Measurements from ENCODE around the gene BORCS5. TPM values are rescaled to one million over a fixed set of nuclear protein-coding genes. Genes with fewer than 3 reads are reported as not detected.
"Not testable (repeated sequence)": the region's sequence is repeated elsewhere in the genome, so short reads cannot be mapped to it uniquely, and the experiment has no call there.

BORCS5 gene
- total RNA-seq, 2 donors from 2014 or later: 35.0 to 48.4 TPM

DNA sequence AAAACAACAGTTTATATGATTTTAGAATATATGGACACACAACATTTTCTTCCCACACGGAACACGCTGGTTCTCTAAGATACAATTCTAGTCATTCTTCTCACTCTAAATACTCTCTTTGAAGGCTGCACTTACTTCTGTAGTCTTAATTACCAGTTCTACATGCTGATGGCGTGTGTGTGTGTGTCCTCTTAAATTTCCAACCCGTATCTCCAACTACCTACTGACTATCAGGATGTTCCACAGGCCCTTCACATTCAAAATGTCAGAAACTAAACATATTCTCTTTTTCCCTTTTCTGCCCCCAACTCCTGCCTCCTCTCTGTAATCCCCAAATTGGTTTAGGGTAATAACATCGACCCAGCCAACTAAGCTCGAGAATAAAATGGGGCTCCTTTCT, 130.6 kb downstream of the BORCS5 start:
- no peaks in the 10 kb centered on the region for H3K27me3 Mint-ChIP-seq
- peaks cover 6% of the 10 kb centered on the region for H3K36me3 Mint-ChIP-seq (ENCODE audit: low read depth)
- H3K4me3 Mint-ChIP-seq: peak overlapping the region; percentile 2
- ATAC-seq (no peak), DNase-seq (no peak)
- peak overlapping the region; percentile 99 for H3K27ac Mint-ChIP-seq
- H3K4me1 Mint-ChIP-seq: peaks cover 34% of the 10 kb centered on the region
- no peaks in the 10 kb centered on the region for H3K9me3 ChIP-seq (ENCODE audit: control insufficient read depth, low read length, poor library complexity, severe bottlenecking)

DNA sequence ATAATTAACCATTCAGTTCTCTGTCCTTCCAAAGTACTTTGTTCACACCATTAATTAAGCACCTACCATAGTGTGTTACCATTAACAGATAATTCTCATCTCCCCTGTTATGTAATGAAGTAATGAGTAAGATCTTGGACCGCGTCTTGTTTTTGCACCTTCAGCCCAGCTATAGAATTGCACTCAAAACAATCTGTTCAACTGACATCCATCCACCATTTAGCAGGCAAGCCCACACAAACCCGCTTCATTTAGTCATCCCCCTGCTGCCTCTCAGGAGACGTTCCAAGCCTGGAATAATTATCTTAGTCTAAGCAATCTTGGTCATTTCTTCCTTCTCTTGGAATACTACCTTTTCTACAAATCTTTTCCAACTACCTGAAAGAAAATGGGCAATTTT, 131.4 kb downstream of the BORCS5 start:
- DNase-seq (no peak), ATAC-seq (no peak)
- H3K4me1 Mint-ChIP-seq: peaks cover 28% of the 10 kb centered on the region
- H3K27ac Mint-ChIP-seq: peak overlapping the region; percentile 99
- H3K27me3 Mint-ChIP-seq: no peaks in the 10 kb centered on the region
- no peaks in the 10 kb centered on the region for H3K9me3 ChIP-seq (ENCODE audit: control insufficient read depth, low read length, poor library complexity, severe bottlenecking)
- peak overlapping the region; percentile 2 for H3K4me3 Mint-ChIP-seq
- peaks cover 3% of the 10 kb centered on the region for H3K36me3 Mint-ChIP-seq (ENCODE audit: low read depth)

DNA sequence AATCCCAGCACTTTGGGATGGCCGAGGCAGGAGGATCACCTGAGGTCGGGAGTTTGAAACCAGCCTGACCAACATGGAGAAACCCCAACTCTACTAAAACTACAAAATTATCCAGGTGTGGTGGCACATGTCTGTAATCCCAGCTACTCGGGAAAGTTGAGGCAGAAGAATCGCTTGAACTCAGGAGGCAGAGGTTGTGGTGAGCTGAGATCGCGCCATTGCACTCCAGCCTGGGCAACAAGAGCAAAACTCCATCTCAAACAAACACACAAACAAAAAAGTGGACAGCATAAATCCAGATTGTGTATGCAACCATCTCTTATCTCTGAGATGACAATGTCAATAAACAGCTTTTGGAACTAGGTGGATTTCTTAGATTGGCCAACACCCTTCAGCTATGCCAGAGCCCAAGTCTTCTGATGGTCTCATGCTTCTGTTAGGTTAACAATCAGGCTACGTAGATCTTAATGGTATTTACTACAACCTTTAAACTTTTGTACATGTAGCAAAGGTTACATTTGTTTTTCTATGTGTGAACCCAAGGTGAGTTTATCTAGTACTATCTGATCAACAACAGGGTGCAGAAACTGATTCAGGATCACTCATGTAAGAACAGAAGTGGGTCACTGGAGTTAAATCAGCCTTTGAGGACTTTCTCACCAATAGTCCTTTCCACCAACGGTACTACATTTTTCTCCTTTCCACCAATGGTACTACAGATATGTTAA, 132.1 kb downstream of the BORCS5 start:
- Mint-ChIP-seq H3K4me3 (no peak overlapping the region), H3K36me3 (ENCODE audit: low read depth) (peaks cover 3% of the 10 kb centered on the region), H3K27me3 (no peaks in the 10 kb centered on the region), H3K4me1 (peaks cover 22% of the 10 kb centered on the region), H3K27ac (peak overlapping the region; percentile 99)
- DNase-seq: no peak
- peak; percentile 63 for ATAC-seq
- H3K9me3 ChIP-seq (ENCODE audit: control insufficient read depth, low read length, poor library complexity, severe bottlenecking): no peaks in the 10 kb centered on the region

DNA sequence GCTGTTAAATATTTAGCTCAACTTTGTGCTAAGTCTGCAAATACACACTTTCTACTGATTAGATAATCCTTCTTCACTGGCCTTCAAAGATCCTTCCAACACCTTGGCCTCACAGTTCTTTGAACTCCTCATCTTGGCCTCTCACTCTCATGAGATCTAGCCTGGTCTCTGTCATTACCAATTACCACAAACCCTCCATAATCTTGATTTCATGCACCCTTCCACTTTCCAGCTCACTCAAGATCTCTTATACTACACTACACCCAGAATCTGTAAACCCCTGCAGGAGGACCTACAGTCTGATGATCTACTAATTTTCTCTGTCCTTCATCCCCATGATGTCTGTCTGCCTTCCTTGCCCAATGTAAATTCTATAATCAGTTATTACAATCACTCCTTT, 134.7 kb downstream of the BORCS5 start:
- H3K36me3 Mint-ChIP-seq (ENCODE audit: low read depth): peaks cover 3% of the 10 kb centered on the region
- H3K4me1 Mint-ChIP-seq: peaks cover 22% of the 10 kb centered on the region
- no peak for DNase-seq
- no peaks in the 10 kb centered on the region for H3K9me3 ChIP-seq (ENCODE audit: control insufficient read depth, low read length, poor library complexity, severe bottlenecking)
- no peak overlapping the region for H3K27ac Mint-ChIP-seq
- H3K4me3 Mint-ChIP-seq: no peak overlapping the region
- no peak for ATAC-seq
- H3K27me3 Mint-ChIP-seq: no peaks in the 10 kb centered on the region

DNA sequence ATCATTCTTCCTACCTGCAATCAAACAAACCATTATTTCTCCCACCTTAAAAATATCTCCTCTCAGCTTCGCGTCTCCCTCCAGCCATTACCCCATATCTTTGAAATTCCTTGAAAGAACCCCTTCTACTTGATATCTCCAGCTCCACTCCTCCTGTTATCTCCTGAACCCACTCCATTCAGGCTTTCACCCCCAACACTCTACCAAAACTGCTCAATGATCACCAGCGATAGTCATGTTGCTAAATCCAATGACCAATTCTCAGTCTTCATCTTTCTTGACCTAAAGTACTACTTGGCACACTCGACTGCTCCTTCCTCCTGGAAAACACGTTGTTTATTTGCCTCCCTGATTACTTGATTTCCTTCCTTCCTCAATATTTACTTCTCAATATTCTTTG, 135.7 kb downstream of the BORCS5 start:
- Mint-ChIP-seq H3K4me3 (no peak overlapping the region), H3K27ac (no peak overlapping the region), H3K36me3 (ENCODE audit: low read depth) (peaks cover 3% of the 10 kb centered on the region), H3K4me1 (peaks cover 17% of the 10 kb centered on the region), H3K27me3 (no peaks in the 10 kb centered on the region)
- H3K9me3 ChIP-seq (ENCODE audit: control insufficient read depth, low read length, poor library complexity, severe bottlenecking): no peaks in the 10 kb centered on the region
- DNase-seq (no peak), ATAC-seq (no peak)

DNA sequence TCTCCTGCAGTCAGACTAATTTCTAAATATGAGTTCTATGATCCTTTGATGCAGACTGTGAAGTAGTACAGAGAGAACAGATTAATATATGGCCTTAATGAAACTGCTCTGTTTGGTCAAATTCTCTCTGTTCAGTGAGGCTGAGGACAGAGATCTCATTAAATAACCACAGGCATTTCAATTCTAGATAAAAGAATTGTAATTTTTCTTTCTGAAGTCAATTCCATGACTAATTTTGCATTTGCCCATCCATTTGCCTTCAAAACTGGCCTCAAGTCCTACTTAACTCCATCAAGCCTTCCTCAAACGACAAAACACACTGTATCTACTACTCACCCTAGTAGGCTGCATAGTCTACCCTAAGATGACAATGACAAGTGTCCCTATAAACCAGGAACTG, 138.7 kb downstream of the BORCS5 start:
- peaks cover 22% of the 10 kb centered on the region for H3K4me1 Mint-ChIP-seq
- DNase-seq: no peak
- no peak overlapping the region for H3K4me3 Mint-ChIP-seq
- H3K27ac Mint-ChIP-seq: no peak overlapping the region
- H3K27me3 Mint-ChIP-seq: no peaks in the 10 kb centered on the region
- H3K9me3 ChIP-seq (ENCODE audit: control insufficient read depth, low read length, poor library complexity, severe bottlenecking): no peaks in the 10 kb centered on the region
- ATAC-seq: no peak
- H3K36me3 Mint-ChIP-seq (ENCODE audit: low read depth): peaks cover 3% of the 10 kb centered on the region

DNA sequence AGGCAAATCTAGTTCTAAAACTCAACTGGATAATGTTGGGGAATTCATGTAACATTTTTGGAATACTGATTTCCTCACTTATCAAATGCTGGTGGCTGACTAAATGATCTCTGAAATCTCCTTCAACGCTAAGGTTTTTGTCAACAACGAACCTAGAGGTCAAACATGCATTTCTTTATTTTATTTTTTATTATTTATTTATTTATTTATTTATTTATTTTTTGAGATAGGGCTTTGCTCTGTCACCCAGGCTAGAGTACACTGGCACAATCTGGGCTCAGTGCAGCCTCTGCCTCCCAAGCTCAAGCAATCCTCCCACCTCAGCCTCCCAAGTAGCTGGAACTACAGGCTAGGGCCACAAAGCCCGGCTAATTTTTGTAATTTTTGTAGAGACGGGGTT, 141.3 kb downstream of the BORCS5 start:
- H3K4me3 Mint-ChIP-seq: no peak overlapping the region
- H3K27me3 Mint-ChIP-seq: no peaks in the 10 kb centered on the region
- no peaks in the 10 kb centered on the region for H3K9me3 ChIP-seq (ENCODE audit: control insufficient read depth, low read length, poor library complexity, severe bottlenecking)
- H3K4me1 Mint-ChIP-seq: peaks cover 38% of the 10 kb centered on the region
- no peak for ATAC-seq
- H3K27ac Mint-ChIP-seq: peak overlapping the region; percentile 98
- no peak for DNase-seq
- H3K36me3 Mint-ChIP-seq (ENCODE audit: low read depth): peaks cover 5% of the 10 kb centered on the region

DNA sequence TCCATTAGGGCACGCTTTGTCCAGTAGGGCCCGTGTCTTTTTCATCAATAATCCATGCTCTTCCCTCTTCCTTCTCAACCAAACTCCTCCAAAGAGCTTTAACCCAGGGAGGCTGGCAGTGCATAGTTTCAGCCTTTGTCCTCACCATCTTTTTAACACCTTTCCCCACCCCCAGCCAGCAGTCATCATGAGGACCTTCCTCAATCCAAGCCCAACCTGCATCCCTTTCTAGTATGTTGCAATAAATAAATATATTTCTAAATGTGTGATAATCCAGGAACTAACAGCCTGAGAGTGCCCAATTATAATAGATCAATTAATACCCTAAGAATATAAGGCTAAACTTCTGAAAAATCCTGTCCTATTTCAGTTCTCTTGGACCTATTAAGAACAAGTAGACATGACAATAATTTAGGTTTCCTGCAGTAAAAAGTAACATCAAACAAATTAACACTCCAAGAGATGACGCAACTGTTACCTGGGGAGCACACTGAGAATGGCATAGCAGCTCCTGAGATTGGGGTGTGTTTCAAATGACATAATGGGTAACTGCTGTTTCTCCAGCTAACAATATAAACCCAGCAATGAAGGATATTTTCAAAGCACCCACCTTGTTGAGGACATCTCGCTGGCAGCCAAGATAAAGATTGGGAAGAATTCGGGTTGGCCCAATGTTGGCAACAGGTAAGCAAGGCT, 143.2 kb downstream of the BORCS5 start:
- H3K4me1 Mint-ChIP-seq: peaks cover 45% of the 10 kb centered on the region
- H3K27ac Mint-ChIP-seq: peak overlapping the region; percentile 98
- H3K27me3 Mint-ChIP-seq: no peaks in the 10 kb centered on the region
- DNase-seq: no peak
- H3K9me3 ChIP-seq (ENCODE audit: control insufficient read depth, low read length, poor library complexity, severe bottlenecking): no peaks in the 10 kb centered on the region
- peak; percentile 23 for ATAC-seq
- H3K36me3 Mint-ChIP-seq (ENCODE audit: low read depth): peaks cover 5% of the 10 kb centered on the region
- peak overlapping the region; percentile 75 for H3K4me3 Mint-ChIP-seq

DNA sequence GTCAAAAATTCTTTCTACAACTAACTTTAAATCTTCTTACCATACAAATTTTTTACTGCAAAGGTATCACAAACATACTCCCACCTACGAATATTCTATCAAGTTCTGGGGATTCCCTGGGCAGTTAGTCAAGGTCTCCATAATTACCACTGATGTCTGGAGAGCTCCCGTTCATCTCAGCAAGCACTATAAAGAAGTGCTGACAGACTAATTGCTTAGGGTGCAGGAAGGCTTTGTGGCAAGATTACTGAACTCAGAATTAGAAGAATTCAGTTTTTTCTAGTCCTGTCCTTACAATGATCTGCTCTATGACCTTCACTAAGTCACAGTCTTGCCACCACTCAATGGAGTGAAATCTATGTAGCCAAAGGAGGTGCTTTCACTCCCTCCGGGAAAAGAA, 144.2 kb downstream of the BORCS5 start:
- H3K4me3 Mint-ChIP-seq: peak overlapping the region; percentile 66
- H3K36me3 Mint-ChIP-seq (ENCODE audit: low read depth): peaks cover 5% of the 10 kb centered on the region
- peak overlapping the region; percentile 98 for H3K27ac Mint-ChIP-seq
- peak; percentile 26 for ATAC-seq
- H3K27me3 Mint-ChIP-seq: no peaks in the 10 kb centered on the region
- DNase-seq: no peak
- H3K4me1 Mint-ChIP-seq: peaks cover 49% of the 10 kb centered on the region
- no peaks in the 10 kb centered on the region for H3K9me3 ChIP-seq (ENCODE audit: control insufficient read depth, low read length, poor library complexity, severe bottlenecking)

DNA sequence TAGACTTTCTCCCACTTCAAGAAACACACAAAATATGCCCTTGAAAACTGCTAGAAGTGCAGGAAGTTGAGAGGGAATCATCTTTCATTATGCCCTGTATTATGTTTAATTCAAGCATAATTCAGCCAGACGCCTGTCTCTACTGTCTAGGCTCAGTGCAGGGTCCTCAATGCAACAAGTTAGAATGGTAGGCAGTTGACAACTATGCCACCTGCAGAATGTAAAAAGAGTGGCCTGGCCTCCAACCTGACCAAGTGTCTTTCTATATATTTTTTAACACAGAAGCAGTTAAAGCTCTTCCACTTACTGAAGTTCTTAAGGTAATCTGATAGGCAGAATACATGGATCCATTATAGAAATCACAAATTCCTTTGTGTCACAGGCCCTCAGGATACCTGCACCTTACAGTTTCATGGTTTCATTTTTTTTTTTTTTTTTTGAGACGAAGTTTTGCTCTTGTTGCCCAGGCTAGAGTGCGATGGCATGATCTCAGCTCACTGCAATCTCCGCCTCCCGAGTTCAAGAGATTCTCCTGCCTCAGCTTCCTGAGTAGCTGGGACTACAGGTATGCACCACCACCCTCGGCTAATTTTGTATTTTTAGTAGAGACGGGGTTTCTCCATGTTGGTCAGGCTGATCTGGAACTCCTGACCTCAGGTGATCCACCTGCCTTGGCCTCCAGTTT, 145.4 kb downstream of the BORCS5 start:
- peak in 1 of 3 donors; percentile 11 for DNase-seq
- not testable (repeated sequence) for H3K36me3 Mint-ChIP-seq (ENCODE audit: low read depth); H3K9me3 ChIP-seq (ENCODE audit: control insufficient read depth, low read length, poor library complexity, severe bottlenecking); H3K27me3 Mint-ChIP-seq
- Mint-ChIP-seq H3K4me1 (peaks cover 55% of the 10 kb centered on the region), H3K4me3 (peak overlapping the region; percentile 83), H3K27ac (peak overlapping the region; percentile 98)
- ATAC-seq: peak; percentile 53

DNA sequence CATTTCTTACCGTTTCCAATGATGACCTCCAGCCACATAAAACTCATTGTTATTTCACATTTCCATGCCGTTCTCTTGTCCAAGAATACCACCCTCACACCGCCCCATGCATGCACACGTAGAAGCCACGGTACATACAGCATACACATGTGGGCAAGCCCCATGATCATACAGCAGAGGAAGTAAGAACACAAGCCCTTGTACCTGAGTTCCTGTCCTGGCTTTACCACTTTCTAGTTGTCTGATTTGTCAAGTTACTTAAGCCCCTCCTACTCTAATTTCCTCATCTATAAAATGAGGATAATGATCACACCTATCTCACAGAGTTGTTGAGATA, 145.9 kb downstream of the BORCS5 start:
- peaks cover 55% of the 10 kb centered on the region for H3K4me1 Mint-ChIP-seq
- H3K9me3 ChIP-seq (ENCODE audit: control insufficient read depth, low read length, poor library complexity, severe bottlenecking): no peaks in the 10 kb centered on the region
- DNase-seq: peak in 1 of 3 donors; percentile 14
- H3K27ac Mint-ChIP-seq: peak overlapping the region; percentile 98
- ATAC-seq: peak; percentile 79
- H3K4me3 Mint-ChIP-seq: peak overlapping the region; percentile 83
- H3K27me3 Mint-ChIP-seq: no peaks in the 10 kb centered on the region
- peaks cover 5% of the 10 kb centered on the region for H3K36me3 Mint-ChIP-seq (ENCODE audit: low read depth)

DNA sequence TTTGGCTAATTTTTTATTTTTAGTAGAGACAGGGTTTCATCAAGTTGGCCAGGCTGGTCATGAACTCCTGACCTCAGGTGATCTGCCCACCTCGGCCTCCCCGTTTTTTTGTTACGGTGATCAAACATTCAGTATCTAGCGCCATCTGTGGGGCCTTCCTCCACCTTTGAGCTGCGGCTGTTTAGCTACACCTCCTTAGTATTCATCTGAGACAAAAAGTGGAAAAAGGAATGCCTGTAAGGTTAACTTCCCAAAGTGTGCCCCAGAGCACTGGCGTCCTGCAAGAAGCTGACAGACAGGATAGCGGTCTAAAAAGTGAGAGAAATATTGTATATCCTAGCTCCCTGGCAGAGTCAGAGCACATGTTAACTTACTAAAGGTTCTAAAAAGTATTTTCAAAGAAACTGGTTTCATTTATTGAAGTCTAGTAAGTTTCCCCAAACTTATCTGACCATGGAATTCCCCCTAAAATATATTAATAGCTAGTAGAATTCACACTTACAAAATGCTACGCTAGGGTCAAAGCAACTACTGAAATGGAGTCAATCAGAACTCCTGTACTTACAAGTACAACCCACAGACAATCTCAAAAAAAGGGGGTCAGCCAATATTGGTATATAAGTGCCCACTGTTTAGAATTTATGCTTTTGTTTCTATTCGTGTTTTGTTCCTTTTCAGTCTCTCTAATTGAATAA, 146.7 kb downstream of the BORCS5 start:
- H3K4me1 Mint-ChIP-seq: peaks cover 60% of the 10 kb centered on the region
- peak overlapping the region; percentile 83 for H3K4me3 Mint-ChIP-seq
- no peaks in the 10 kb centered on the region for H3K9me3 ChIP-seq (ENCODE audit: control insufficient read depth, low read length, poor library complexity, severe bottlenecking)
- DNase-seq (peak in 2 of 3 donors; percentile 14 to 23), ATAC-seq (peak; percentile 37)
- H3K36me3 Mint-ChIP-seq (ENCODE audit: low read depth): peaks cover 5% of the 10 kb centered on the region
- peak overlapping the region; percentile 98 for H3K27ac Mint-ChIP-seq
- H3K27me3 Mint-ChIP-seq: no peaks in the 10 kb centered on the region
